Peyer's patch (tissue), 4 donors: ENCODE results near the gene SERINC5.

Experiments
- POLR2A ChIP-seq, 2 donors: fragments of 450-650 bp; IDR thresholded peaks; one replicate each; pipeline ENCODE4 v1.5.1; 2017; ENCODE audit warnings: antibody characterized with exemption in 2 of 2, mild to moderate bottlenecking in 2 of 2, moderate library complexity in 2 of 2
- TF ChIP-seq, protein P1 (sequence below), 6 experiments: fragments of 450-650 bp in 4 of 6; fragments of 200-600 bp in 2 of 6; sonication (generic) in 1 of 6; IDR thresholded peaks; one replicate each; pipeline ENCODE4 v1.5.1; 2017 to 2019; ENCODE audit warnings: antibody characterized with exemption in 6 of 6, mild to moderate bottlenecking in 3 of 6, moderate library complexity in 1 of 6

DNA sequence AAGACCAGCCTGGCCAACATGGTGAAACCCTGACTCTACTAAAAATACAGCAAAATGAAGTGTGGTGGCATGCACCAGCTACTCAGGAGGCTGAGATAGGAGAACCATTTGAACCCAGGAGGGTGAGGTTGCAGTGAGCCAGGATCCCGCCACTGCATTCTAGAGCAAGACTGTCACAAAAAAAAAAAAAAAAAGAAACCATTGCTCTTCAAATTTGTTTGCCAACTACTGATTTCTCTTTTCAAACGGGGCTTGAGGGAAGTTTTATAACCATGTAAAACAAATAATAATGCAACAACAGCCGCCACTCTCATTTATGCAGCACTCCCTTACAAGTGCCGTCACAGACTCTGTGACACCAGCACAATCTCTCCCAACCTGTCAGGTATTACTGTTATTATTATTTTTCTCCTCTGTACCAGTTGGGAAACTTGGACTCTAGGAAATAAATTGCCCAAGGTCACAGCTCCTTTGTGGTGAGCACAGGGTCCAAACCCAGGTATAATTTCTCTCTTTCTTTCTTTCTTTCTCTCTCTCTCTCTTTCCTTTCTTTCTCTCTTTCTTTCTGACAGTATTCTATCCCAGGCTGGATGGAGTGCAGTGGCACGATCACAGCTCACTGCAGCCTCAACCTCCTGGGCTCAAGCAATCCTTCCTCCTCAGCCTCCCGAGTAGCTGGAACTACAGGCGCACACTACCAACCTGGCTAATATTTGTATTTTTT, 25.4 kb downstream of the SERINC5 start:
- TF ChIP-seq, protein P1, sequence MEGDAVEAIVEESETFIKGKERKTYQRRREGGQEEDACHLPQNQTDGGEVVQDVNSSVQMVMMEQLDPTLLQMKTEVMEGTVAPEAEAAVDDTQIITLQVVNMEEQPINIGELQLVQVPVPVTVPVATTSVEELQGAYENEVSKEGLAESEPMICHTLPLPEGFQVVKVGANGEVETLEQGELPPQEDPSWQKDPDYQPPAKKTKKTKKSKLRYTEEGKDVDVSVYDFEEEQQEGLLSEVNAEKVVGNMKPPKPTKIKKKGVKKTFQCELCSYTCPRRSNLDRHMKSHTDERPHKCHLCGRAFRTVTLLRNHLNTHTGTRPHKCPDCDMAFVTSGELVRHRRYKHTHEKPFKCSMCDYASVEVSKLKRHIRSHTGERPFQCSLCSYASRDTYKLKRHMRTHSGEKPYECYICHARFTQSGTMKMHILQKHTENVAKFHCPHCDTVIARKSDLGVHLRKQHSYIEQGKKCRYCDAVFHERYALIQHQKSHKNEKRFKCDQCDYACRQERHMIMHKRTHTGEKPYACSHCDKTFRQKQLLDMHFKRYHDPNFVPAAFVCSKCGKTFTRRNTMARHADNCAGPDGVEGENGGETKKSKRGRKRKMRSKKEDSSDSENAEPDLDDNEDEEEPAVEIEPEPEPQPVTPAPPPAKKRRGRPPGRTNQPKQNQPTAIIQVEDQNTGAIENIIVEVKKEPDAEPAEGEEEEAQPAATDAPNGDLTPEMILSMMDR (IDR thresholded peaks at IDR 0.05), result no peak
- no peak for TF ChIP-seq POLR2A (IDR thresholded peaks at IDR 0.05)
